Heart left ventricle (tissue), 13 donors: Measurements from ENCODE around the gene IFI44L.

Experiments used
- CTCF ChIP-seq, 12 donors: fragments of 200-600 bp; sonication (generic) in 4 of 12; IDR thresholded peaks; one replicate each; pipeline versions ENCODE4 v1.5.0 to v1.8.0; 2018 to 2022; ENCODE audit warnings: antibody characterized with exemption in 12 of 12, mild to moderate bottlenecking in 5 of 12
- POLR2A ChIP-seq, 2 donors: fragments of 450-650 bp; IDR thresholded peaks; one replicate each; pipeline ENCODE4 v1.6.1; 2017; ENCODE audit warnings: antibody characterized with exemption in 2 of 2, mild to moderate bottlenecking in 2 of 2, moderate library complexity in 2 of 2
- donor health status: ischemic (EF 13 %, LVEDD 7.1; RV severe dilation, severe dysfunction).
- donor health status: DM: no; HTN: yes; CAD: no.
- donor health status: DM: no; HTN: no; CAD: no.
- donor health status: ischemic (EF 25% LVEDD 6.9; RV normal size, moderate dysfunction).
- donor health status: ischemic (EF 25% LVEDD 5.7; RV mildly dilated, moderate dysfunction).
- donor health status: ischemic (EF 35%, LVEDD 5.7; RV mildly dilated, moderate dysfunction).
- donor health status: nonischemic (EF 11% LVEDD 7.7; RV severe dilation, severe dysfunction).
- donor health status: DM: yes; HTN: yes; CAD: no.
- donor health status: PGD.
- donor health status: ischemic (EF 29% LVEDD 5.4; RV normal size, mild dysfunction).
- donor health status: nonischemic (EF 23%, LVEDD 6.1; RV moderate dilation, normal function).

- no peak for TF ChIP-seq CTCF (IDR thresholded peaks at IDR 0.05)
- no peak for TF ChIP-seq POLR2A (IDR thresholded peaks at IDR 0.05)
Measured at GRCh38 chr1:78651241-78651640, 31.0 kb downstream of the IFI44L start.
